Activated B cell treated with CpG ODN at 0.5 μM for 24 hours (primary cell): ENCODE results near the gene ZSWIM6. TPM values are rescaled to one million over a fixed set of nuclear protein-coding genes. Genes with fewer than 3 reads are reported as not detected.

Experiments used
- ATAC-seq: fragments of 200-7000 bp; cut with Tn5 transposase; one replicate; pipeline ENCODE4 v1.10.0; 2021; ENCODE audit warnings: low read depth, mild to moderate bottlenecking, moderate library complexity
- CTCF ChIA-PET: fragments of 350-600 bp; sonication (Branson Sonifier 250); formaldehyde crosslinking; loops from one replicate; lab custom pipeline; 2021; ENCODE audit warnings: antibody characterized with exemption; lab: Charles Lee
- POLR2A ChIA-PET: fragments of 350-600 bp; sonication (Branson Sonifier 250); formaldehyde crosslinking; loops from one replicate; lab custom pipeline; 2021; ENCODE audit warnings: antibody characterized with exemption; lab: Charles Lee
- DNase-seq: peaks from one replicate; pipeline ENCODE4 v3.0.0; 2022
- H3K27ac Mint-ChIP-seq: one replicate; pipeline ENCODE4 v1.8.0; 2020; ENCODE audit warnings: mixed read lengths
- H3K27me3 Mint-ChIP-seq: one replicate; pipeline ENCODE4 v1.8.0; 2021; ENCODE audit warnings: mixed read lengths
- H3K36me3 Mint-ChIP-seq: one replicate; pipeline ENCODE4 v1.8.0; 2021; ENCODE audit warnings: low read depth, mixed read lengths
- H3K4me1 Mint-ChIP-seq: one replicate; pipeline ENCODE4 v1.8.0; 2021; ENCODE audit warnings: mixed read lengths
- H3K4me3 Mint-ChIP-seq: one replicate; pipeline ENCODE4 v1.8.0; 2020; ENCODE audit warnings: mild to moderate bottlenecking, mixed read lengths
- H3K9me3 Mint-ChIP-seq: one replicate; pipeline ENCODE4 v1.8.0; 2020; ENCODE audit warnings: mixed read lengths
- CTCF ChIP-seq: fragments of 200-600 bp; IDR thresholded peaks from one replicate; pipeline ENCODE4 v1.8.0; 2022; ENCODE audit warnings: antibody characterized with exemption, mild to moderate bottlenecking
- intact Hi-C: fragments of 100-400 bp; cut with micrococcal nuclease; formaldehyde crosslinking; loops from one replicate; pipeline ENCODE4 v1.15.1; 2024
- total RNA-seq: library from RNA; stranded (reverse); gene quantifications from 2 replicates; pipeline ENCODE4 v1.2.3, GENCODE V29; 2022

ZSWIM6 gene
- total RNA-seq, 1 donor from 2014 or later, result 8.5 TPM

GRCh38 chr5:61586096-61587084, 254.3 kb downstream of the ZSWIM6 start:
- ATAC-seq, result no peak
- intact Hi-C loops, result no loop called here
- POLR2A ChIA-PET, result no interaction called here
- Mint-ChIP-seq H3K9me3 (peaks cover 4% of the 10 kb centered on the region), H3K4me3 (no peak overlapping the region), H3K27me3 (peaks cover 4% of the 10 kb centered on the region), H3K4me1 (no peaks in the 10 kb centered on the region), H3K36me3 (no peaks in the 10 kb centered on the region), H3K27ac (no peak overlapping the region)
- no peak for TF ChIP-seq CTCF
- CTCF ChIA-PET, result no interaction called here
- no peak for DNase-seq

- ChIA-PET CTCF (no interaction called here), POLR2A (no interaction called here)
- peaks cover 4% of the 10 kb centered on the region for H3K9me3 Mint-ChIP-seq
- DNase-seq (no peak), ATAC-seq (no peak)
- no peak overlapping the region for H3K27ac Mint-ChIP-seq
- intact Hi-C loops, result no loop called here
- H3K4me1 Mint-ChIP-seq, result no peaks in the 10 kb centered on the region
- H3K27me3 Mint-ChIP-seq, result peaks cover 4% of the 10 kb centered on the region
- TF ChIP-seq CTCF, result no peak
- H3K36me3 Mint-ChIP-seq, result no peaks in the 10 kb centered on the region
- no peak overlapping the region for H3K4me3 Mint-ChIP-seq
Observed at GRCh38 chr5:61587125-61587524, 255.1 kb downstream of the ZSWIM6 start.

GRCh38 chr5:61588216-61588615, 256.2 kb downstream of the ZSWIM6 start:
- no peak for DNase-seq
- CTCF ChIA-PET, result no interaction called here
- intact Hi-C loops, result no loop called here
- ATAC-seq, result no peak
- Mint-ChIP-seq H3K36me3 (no peaks in the 10 kb centered on the region), H3K4me1 (no peaks in the 10 kb centered on the region), H3K27me3 (peaks cover 6% of the 10 kb centered on the region), H3K27ac (no peak overlapping the region), H3K9me3 (peaks cover 4% of the 10 kb centered on the region), H3K4me3 (no peak overlapping the region)
- POLR2A ChIA-PET, result no interaction called here
- TF ChIP-seq CTCF, result no peak

DNA sequence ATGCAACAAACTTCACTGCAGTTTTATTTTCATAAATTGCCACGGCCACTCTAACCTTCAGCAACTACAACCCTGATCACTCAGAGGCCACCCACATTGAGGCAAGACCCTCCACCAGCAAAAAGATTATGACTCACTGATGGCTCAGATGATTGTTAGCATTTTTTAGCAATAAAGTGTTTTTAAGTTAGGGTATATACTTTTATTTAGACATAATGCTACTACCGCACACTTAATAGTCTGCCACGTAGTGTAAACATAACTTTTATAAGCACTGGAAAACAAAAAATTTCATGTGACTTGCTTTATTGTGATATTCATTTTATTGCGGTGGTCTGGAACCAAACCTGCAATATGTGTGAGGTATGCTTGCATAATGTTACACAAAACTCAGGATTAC, 257.9 kb downstream of the ZSWIM6 start:
- peaks cover 8% of the 10 kb centered on the region for H3K27me3 Mint-ChIP-seq
- no peak overlapping the region for H3K27ac Mint-ChIP-seq
- peaks cover 4% of the 10 kb centered on the region for H3K9me3 Mint-ChIP-seq
- DNase-seq (no peak), ATAC-seq (no peak)
- CTCF ChIA-PET, result no interaction called here
- no peaks in the 10 kb centered on the region for H3K36me3 Mint-ChIP-seq
- POLR2A ChIA-PET, result no interaction called here
- TF ChIP-seq CTCF, result no peak
- no peaks in the 10 kb centered on the region for H3K4me1 Mint-ChIP-seq
- no peak overlapping the region for H3K4me3 Mint-ChIP-seq
- intact Hi-C loops, result no loop called here

DNA sequence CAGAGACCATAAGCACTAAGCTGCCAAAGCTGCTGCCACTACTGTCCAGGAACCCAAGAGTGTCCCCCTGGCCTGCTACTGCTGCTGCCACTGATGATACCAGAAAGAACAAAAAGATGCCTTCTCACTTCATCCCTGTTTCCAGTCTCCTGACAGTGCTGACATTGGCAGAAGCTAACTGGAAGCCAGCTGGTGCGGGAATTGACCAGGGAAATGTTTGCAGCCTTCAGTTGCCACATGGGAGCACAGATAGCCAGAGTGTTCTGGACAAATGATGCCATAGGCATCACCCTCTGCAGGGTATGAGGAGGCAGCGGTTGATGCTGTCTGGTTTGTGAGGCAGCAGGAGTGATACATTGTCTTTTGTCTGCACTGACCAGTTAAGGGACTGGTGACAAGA, 258.4 kb downstream of the ZSWIM6 start:
- Mint-ChIP-seq H3K27me3 (peaks cover 8% of the 10 kb centered on the region), H3K9me3 (peaks cover 4% of the 10 kb centered on the region), H3K36me3 (no peaks in the 10 kb centered on the region), H3K27ac (no peak overlapping the region), H3K4me1 (no peaks in the 10 kb centered on the region), H3K4me3 (no peak overlapping the region)
- intact Hi-C loops, result no loop called here
- TF ChIP-seq CTCF, result no peak
- DNase-seq, result no peak
- POLR2A ChIA-PET, result no interaction called here
- CTCF ChIA-PET, result no interaction called here
- ATAC-seq, result no peak
